ENCODE data around the gene RHOB.

DNA sequence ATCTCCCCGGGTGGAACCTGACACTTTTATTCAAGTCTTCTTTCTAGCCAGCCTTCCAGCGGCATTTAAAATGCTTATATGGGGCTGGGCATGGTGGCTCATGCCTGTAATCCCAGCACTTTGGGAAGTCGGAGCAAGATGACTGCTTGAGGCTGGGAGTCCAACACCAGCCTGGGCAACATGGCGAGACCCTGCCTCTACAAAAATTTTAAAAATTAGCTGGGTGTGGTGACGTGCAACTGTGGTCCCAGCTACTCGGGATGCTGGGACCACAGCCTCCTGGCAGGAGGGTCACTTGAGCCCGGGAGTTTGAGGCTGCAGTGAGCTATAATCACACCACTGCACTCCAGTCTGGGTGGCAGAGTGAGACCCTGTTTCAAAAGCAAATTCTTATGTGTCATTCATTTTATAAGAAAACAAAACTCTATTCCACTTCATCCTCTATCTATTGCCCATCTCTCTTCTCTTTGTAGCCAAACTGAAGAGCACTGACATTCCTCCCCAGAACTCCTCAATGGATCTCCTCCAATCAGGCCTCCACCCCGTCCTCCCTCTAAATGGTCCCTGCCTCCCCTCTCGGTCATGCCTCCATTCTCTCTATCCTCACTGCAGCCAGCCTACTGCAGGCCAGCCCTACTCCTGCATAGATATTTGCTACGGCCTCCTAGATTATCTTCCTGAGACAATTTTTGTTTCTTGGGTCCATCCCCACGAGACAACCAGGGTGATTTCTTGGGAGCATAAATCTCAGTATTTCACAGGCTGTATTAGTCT lies 18.0 kb upstream of the RHOB start:
- TF ChIP-seq CTCF (IDR thresholded peaks at IDR 0.05) (no peak), POLR2AphosphoS5 (IDR thresholded peaks at IDR 0.05; ENCODE audit: low read depth, low read length) (no peak), SIN3A (IDR thresholded peaks at IDR 0.05; ENCODE audit: borderline replicate concordance, insufficient read depth, low read depth, low read length) (no peak), REST (IDR thresholded peaks at IDR 0.05; ENCODE audit: insufficient read depth in 1 of 2, low read depth in 2 of 2, low read length in 1 of 2) (no peak), TCF7L2 (IDR thresholded peaks at IDR 0.05; ENCODE audit: low read depth, low read length) (no peak)

Data from Panc1 (cell line).